Astrocyte of the cerebellum (primary cell): ENCODE measurements around the gene DEPDC4.

ENCODE experiments used
- DNase-seq: peaks from one replicate; pipeline ENCODE4 v3.0.0-alpha.2; 2011; ENCODE audit warnings: low read depth
- H3K4me3 ChIP-seq: 2 replicates; pipeline ENCODE4 v1.5.1; 2011; ENCODE audit warnings: mild to moderate bottlenecking, low read depth, low read length, moderate library complexity
- in situ Hi-C: cut with HindIII; loops from 2 replicates; pipeline ENCODE4 v1.10.0; 2017; ENCODE audit warnings: low sequenced_read_pairs
- TF ChIP-seq, protein P1 (sequence below): IDR thresholded peaks from 2 replicates; pipeline ENCODE4 v1.5.1; 2012; ENCODE audit warnings: low read length, low read depth, moderate library complexity, mild to moderate bottlenecking; ENCODE audit errors: missing control alignments

Gene DEPDC4

DNA sequence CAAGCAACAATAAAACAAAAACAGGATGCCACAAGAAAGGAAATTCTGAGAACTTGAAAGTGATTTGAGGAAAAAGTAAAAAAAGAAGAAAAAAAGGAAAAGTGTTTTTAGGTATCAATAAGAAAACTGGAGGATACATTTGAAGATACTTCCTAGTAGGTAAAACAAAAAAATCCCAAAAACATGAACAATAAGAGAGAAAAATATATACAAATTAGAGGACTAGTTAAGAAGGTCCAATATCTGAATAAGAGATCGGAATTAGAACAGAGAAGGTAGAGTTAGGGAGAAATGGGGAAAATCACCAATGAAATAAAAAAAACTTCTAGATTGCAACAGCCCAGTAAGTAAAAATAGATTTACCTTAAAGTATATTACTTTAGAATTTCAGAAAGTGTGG is 8.8 kb downstream of the DEPDC4 start:
- no peak for DNase-seq
- no peak overlapping the region for H3K4me3 ChIP-seq
- TF ChIP-seq, protein P1, sequence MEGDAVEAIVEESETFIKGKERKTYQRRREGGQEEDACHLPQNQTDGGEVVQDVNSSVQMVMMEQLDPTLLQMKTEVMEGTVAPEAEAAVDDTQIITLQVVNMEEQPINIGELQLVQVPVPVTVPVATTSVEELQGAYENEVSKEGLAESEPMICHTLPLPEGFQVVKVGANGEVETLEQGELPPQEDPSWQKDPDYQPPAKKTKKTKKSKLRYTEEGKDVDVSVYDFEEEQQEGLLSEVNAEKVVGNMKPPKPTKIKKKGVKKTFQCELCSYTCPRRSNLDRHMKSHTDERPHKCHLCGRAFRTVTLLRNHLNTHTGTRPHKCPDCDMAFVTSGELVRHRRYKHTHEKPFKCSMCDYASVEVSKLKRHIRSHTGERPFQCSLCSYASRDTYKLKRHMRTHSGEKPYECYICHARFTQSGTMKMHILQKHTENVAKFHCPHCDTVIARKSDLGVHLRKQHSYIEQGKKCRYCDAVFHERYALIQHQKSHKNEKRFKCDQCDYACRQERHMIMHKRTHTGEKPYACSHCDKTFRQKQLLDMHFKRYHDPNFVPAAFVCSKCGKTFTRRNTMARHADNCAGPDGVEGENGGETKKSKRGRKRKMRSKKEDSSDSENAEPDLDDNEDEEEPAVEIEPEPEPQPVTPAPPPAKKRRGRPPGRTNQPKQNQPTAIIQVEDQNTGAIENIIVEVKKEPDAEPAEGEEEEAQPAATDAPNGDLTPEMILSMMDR, result no peak
- in situ Hi-C loops, result no loop called here

DNA sequence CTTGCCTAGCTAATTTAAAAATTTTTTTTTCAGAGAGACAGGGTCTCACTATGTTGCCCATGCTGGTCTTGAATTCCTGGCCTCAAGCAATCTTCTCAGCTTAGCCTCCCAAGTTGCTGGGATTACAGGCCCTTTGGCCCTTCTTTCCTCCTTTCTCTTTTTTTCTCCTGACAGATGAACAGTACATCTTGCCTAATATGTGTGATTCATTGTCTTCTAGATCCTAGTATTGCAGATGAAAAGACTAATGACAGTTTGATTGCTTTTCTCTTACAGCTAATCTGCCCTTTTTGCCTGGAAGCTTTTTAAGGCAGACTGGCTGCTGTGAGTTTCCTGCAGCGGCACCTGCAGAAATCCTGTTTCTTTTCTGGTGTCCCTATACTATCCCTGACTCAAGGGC is 12.0 kb downstream of the DEPDC4 start:
- no peak overlapping the region for H3K4me3 ChIP-seq
- in situ Hi-C loops, result no loop called here
- TF ChIP-seq, protein P1, result no peak
- no peak for DNase-seq

DNA sequence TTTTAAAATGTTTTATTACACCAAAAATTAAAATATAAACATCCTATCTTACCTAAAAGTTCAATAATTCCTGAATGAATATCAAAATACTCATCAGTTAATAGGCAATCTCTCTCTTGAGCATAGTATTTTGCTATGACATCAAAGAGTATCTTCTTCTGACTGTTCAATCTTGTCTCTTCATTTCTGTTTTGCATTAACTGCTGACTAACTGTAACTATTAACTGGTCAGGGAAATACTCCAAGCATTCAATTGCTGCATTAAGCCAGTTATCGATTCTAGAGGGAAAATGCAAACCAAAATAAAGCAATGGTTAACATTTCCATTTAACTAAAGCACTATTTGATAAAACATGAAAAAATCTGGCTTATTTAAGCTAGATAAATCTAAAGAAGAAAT is 13.4 kb downstream of the DEPDC4 start:
- TF ChIP-seq, protein P1, result no peak
- in situ Hi-C loops, result no loop called here
- H3K4me3 ChIP-seq, result no peak overlapping the region
- no peak for DNase-seq

DNA sequence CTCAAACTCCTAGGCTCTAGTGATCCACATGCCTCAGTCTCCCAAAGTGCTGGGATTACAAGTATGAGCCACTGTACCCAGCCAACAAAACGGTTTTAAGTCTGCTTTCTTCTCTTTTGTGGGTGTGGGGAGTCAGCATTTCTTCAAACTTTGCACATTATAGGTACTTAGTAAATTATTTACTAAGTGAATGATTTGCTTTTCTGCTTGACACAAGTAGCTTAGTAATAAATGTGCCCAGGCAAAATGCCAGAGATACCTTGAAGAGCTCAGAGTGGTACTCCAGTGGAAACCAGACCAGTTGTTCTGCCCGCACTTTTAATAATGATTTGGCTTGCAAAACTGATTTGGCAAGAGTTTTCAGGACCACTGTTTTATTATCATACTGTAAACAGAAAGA is 15.0 kb downstream of the DEPDC4 start:
- no peak for DNase-seq
- in situ Hi-C loops, result no loop called here
- TF ChIP-seq, protein P1, result no peak
- H3K4me3 ChIP-seq, result no peak overlapping the region

DNA sequence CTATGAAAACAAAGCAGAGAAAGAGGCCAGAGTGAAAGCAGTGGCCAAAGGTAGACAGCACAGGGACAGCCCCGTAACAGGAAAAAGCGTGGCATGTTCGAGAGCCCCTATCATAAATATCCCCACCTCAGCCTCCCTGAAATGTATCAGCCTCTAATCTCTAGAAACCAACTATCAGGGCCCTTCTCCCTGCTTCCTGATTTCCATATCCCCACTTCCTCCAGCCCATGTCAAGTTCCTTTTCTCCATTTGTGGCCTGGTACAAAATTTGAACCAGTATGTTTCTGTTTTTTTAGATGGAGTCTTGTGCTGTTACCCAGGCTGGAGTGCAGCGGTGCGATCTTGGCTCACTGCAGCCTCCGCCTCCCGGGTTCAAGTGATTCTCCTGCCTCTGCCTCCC is 16.9 kb downstream of the DEPDC4 start:
- in situ Hi-C loops, result no loop called here

DNA sequence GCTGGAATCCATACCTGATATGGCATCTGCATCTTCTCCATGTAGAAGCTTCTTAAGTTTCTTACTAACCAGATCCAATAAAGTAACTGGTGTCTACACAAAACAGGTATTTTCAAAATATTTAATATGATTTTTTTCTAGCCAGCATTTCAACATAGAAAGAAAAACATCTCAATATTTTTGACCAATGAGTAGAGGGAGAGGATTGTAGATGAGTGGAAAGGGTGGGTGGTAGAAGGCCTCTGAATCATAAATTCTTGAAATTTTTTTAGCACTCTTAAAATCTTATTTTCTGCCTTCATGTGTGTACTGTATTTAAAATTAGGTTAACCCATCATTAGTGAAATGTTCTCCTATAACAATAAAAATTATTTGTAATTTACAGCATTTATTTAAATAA is 18.0 kb downstream of the DEPDC4 start:
- in situ Hi-C loops, result no loop called here
- TF ChIP-seq, protein P1, result no peak
- no peak overlapping the region for H3K4me3 ChIP-seq
- no peak for DNase-seq

More for the DNA sequence above, 16.9 kb downstream of the DEPDC4 start:
- no peak overlapping the region for H3K4me3 ChIP-seq
- TF ChIP-seq, protein P1, result no peak
- DNase-seq, result no peak

DNA sequence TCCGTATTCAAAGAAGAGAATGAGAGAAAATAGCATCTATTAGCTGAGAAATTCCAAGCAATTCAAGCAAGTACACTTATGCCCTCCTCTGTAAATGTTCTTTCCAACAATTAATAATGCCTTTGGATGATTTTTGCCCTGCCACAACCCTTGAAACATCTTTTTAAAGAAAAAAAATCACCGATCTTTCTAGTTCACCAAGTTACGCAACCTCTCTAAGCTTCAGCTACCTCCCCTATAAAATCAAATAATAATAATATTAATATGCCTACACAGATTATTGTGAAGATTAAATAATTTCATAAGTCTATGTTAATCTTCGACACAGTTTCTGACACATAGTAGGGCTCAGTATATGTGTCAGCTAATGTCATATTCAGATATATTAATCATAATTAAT is 19.1 kb downstream of the DEPDC4 start:
- H3K4me3 ChIP-seq, result no peak overlapping the region
- no peak for DNase-seq
- TF ChIP-seq, protein P1, result no peak
- in situ Hi-C loops, result no loop called here
